GM19043 (cell line): ENCODE results near the gene OLFM2.
"Not testable (repeated sequence)": the region's sequence is repeated elsewhere in the genome, so short reads cannot be mapped to it uniquely, and the experiment has no call there.

Source experiments
- ATAC-seq: cut with Tn5 transposase; IDR thresholded peaks from one replicate; pipeline ENCODE4 v1.9.1; 2021; ENCODE audit warnings: low read depth; ENCODE audit not compliant: unreplicated experiment

The OLFM2 gene

DNA sequence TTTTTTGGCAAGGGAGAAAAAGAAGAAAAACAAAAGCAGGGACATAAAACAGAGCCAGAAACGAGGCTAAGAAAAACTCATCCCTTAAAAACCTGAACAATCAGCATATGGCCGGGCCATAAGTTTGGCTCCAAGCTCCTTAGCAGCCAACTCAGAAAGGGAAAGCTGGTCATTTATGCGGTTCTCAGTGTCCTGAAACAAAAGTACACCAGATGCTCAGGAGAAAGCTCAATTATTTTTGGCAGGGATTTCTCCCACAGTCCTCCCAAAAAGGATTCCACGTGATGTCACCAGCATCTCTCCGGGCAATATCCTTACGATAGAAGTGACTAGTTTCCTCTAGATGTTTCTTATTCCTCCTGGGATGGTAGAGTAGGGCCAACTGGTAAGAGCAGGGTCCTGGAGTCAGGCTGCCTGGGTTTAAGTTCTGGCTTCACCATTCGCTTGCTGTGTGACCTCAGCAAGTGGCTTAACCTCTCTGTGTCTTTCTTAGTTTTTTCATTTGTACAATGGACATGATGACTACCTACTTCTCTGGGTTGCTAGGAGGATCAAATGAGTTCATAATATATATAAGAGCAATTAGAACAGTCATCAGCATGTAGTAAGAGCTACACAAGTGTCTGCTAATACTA, 67.2 kb downstream of the OLFM2 start:
- no peak for ATAC-seq

DNA sequence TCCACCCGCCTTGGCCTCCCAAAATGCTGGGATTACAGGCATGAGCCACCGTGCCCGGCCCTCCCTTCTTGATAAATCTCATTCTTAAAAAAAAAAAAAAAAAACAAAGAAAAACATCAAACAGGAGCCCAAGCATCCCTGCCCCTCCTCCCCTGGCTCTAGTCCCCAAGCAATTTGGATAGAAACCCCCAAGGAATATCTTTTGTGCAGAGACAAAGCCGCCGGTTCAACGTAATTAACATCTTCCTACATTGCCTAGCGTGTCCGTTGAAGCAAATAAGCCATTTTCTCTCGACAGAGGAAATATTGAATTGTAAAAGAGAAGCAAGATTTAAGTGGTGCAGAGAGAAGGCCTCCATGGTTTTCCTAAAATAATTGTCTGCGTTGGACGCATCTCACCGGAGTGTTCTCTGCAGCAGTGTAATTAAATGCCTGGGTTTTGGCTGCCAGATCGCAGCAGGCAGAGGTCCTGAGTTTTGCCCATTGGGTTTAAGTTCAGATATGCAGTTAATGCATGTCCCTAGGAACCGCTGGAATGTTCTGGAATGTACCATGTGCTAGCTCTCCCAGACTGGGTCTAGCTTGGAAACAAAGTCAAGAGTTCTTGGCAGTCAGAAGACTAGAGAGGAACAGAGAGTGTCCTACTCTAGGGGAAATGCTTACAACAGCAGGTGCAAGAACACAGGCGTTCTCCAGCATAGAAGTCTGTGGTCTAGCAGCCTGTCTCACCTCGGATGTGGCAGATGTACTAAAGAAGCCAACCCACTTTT, 70.4 kb downstream of the OLFM2 start:
- ATAC-seq: no peak

- no peak for ATAC-seq
These were observed 72.6 kb downstream of the OLFM2 start for GRCh38 chr19:9863759-9864158.

DNA sequence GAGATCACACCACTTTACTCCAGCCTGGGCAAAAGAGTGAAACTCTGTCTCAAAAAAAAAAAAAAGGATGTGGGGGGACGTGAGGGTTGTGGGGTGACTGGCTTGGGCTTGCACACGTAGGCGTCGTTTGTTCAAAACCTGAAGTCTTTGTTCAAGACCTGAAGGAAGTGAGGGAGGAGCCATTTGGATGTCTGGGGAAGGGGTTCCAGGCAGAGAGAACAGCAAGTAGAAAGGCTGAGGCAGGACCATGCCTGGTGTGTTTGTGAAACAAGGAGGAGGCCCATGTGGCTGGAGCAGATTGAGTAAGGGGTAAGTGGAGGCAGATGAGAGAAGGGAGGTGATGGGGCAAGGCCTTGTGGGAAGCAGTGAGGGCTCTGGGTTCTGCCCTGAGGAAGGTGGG, 73.4 kb downstream of the OLFM2 start:
- ATAC-seq: no peak

GRCh38 chr19:9861503-9861902, 74.8 kb downstream of the OLFM2 start:
- ATAC-seq: no peak

DNA sequence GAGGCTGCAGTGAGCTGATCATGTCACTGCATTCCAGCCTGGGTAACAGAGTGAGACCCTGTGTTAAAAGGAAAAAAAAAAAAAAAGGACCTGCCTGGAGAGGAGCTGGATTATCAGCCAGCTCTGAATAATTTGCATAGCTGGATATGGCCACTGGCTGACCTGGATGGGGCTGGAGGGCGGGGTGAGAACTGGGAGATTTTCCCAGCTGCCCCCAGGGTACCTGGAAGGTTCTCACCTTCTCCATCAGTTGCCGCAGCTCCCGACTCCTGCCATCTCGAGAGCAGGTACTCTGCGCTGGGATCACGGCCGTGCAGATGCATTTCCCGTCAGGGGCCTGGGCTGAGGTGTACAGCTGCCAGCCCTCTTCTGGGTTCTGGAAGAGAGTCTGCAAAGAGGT, 75.9 kb downstream of the OLFM2 start:
- ATAC-seq: no peak

- ATAC-seq: no peak
These were observed 77.5 kb downstream of the OLFM2 start for GRCh38 chr19:9858766-9859165.

DNA sequence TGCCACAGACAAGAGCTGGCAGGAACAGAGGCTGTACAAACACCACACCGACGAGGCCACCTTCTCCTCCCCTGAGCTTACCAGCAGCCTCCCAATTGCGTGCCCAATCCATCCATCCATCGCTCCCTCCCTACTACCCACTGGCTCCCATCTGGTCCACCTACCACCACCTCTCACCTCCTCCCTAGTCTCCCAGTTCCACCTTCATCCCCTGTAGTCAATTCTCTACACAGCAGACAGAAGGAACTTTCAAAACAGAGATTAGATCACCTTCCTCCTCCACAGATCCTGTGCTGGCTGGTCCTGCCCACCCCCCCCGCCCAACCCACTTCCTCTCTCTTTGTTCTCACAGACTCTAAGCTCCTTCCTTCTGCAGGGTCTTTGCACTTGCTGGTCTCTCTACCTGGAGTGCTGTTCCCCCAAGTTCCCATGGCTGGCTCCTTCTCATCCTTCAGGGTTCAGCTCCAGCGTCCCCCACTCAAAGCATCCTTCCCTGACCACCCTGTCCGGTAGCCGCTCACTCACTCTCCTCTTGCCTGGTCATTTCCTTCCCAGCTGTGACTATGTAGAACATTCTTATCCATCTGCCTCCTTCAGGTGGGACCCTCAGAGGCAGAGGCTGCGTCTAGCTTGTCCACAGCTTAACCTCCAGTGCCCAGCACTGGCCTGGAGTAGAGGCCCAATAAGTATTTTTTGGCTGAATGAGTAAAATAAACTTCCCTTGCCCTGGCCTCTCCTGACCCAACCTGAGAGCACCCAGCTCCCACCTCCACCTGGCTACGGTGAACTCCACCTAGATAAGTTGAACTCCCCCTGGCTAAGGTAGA, 78.2 kb downstream of the OLFM2 start:
- no peak for ATAC-seq

- no peak for ATAC-seq
These were observed 79.1 kb downstream of the OLFM2 start for GRCh38 chr19:9857076-9857721.

GRCh38 chr19:9856609-9857008, 79.7 kb downstream of the OLFM2 start:
- ATAC-seq: no peak

- no peak for ATAC-seq
These were observed 82.0 kb downstream of the OLFM2 start for GRCh38 chr19:9854282-9854846.

- ATAC-seq: no peak
These were observed 85.9 kb downstream of the OLFM2 start for GRCh38 chr19:9850235-9850959.

DNA sequence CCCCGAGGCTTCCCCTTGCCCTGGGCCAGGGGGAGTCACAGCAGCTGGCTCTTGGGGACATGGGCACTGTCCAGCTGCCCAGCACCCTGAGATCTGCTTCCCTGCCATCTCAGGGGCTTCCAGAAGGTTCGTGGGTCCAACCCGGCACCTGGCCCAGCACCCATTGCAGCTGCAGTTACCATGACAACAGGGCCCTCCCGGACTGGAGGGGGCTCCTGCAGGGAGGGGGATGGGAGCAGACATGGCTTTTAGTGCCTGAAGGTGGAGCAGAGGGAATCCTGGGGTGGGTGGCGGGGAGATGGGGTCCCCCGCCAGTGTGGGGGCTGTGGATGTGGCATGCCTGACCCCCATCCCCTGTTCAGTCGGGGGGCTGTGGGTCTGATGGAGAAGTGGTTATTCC, 86.5 kb downstream of the OLFM2 start:
- no peak for ATAC-seq

- no peak for ATAC-seq
These were observed 87.6 kb downstream of the OLFM2 start for GRCh38 chr19:9848762-9849161.

GRCh38 chr19:9848060-9848459, 88.3 kb downstream of the OLFM2 start:
- no peak for ATAC-seq

DNA sequence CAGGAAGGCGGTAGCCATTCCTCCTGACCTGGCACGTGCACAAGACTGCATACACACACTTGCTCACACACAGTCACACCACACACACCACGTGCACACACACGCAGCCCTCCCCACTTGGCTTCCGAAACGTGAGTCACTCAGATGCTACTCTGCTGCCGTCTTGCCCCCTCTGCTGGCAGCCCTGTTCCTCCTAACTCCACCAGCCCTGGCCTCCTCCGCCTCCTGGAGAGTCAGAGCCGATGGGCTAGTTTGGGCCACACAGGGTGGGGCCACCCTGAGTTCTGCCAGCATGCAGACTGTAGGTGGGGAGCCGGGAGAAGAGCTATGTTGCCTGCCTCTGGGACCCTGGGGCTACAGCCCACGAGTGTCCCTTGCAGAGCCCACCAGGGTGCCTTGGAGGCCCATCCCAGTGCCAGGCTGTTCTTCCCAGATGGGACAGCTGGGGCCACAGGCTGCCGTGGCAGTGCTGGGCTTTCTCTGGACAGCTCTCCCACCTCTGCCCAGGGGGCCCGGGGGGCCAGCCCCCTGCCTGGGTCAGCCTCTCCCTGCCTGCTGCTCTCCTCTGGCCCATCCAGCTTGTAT, 89.1 kb downstream of the OLFM2 start:
- no peak for ATAC-seq

GRCh38 chr19:9843626-9844273, 92.6 kb downstream of the OLFM2 start:
- not testable (repeated sequence) for ATAC-seq

- ATAC-seq: no peak
These were observed 93.3 kb downstream of the OLFM2 start for GRCh38 chr19:9842834-9843625.
